HG03457 (cell line): ENCODE data around the gene SEPHS2.
"Not testable (repeated sequence)": the region's sequence is repeated elsewhere in the genome, so short reads cannot be mapped to it uniquely, and the experiment has no call there.

Experiments
- ATAC-seq: cut with Tn5 transposase; IDR thresholded peaks from one replicate; pipeline ENCODE4 v1.9.1; 2021; ENCODE audit warnings: moderate number of reproducible peaks; ENCODE audit not compliant: unreplicated experiment

SEPHS2 gene

GRCh38 chr16:30399435-30400186, 46.1 kb downstream of the SEPHS2 start:
- no peak for ATAC-seq

GRCh38 chr16:30398661-30399434, 46.8 kb downstream of the SEPHS2 start:
- no peak for ATAC-seq

- ATAC-seq: no peak
These were observed 47.7 kb downstream of the SEPHS2 start for GRCh38 chr16:30397776-30398660.

- no peak for ATAC-seq
These were observed 48.6 kb downstream of the SEPHS2 start for GRCh38 chr16:30397056-30397455.

GRCh38 chr16:30396627-30397026, 49.0 kb downstream of the SEPHS2 start:
- not testable (repeated sequence) for ATAC-seq

- no peak for ATAC-seq
These were observed 49.6 kb downstream of the SEPHS2 start for GRCh38 chr16:30395992-30396585.

GRCh38 chr16:30395155-30395991, 50.3 kb downstream of the SEPHS2 start, which contains the start of gene ZNF48:
Gene ZNF48 (plus strand): TSS chr16:30395420. CDS start chr16:30395795, 375 bp downstream.
- ATAC-seq: no peak

- ATAC-seq: no peak
These were observed 51.0 kb downstream of the SEPHS2 start for GRCh38 chr16:30394592-30395154.
